ENCODE data around the gene MAP3K4. TPM values are rescaled to one million over a fixed set of nuclear protein-coding genes. Genes with fewer than 3 reads are reported as not detected.

Gene MAP3K4
- total RNA-seq, 2 experiments from 2014 or later = 32.8 to 38.1 TPM

DNA sequence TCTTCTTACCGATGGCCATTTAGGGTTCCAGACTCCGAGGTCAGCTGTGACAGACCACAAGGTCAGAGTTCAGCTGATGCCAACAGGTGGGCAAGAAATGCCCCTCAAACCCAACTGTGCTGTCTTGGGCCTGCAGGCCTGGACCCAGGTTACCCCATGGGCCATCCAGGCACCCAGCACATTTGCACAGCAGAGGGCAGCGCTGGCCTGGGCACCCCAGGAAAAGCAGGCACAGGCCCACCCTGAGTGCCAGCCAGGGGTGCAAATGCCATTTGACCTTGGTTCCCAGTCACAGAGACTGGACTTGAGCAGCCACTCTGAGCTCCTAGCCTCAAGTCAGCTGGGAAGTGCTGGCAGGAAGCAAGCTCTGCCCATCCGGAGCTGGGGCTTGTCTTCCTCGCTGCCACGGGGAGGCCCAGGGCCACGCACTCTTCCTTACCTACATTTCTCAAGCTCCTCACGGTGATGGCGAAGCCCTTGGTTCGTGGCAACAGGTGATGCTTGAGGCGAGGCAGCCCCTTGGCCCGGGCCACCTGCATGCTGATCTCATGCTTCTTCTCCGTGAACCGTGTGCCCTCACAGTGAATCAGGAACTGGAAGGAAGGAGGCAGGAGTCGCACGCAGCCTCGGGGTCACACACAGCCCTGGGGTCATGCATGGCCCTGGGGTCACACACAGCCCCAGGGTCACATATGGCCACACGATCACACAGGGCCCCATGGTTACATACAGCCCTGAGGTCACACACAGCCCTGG, 161.5 kb downstream of the MAP3K4 start:
- Mint-ChIP-seq H3K9me3 (peaks cover 5% of the 10 kb centered on the region), H3K36me3 (peaks cover 3% of the 10 kb centered on the region), H3K4me3 (no peak overlapping the region), H3K27ac (no peak overlapping the region), H3K4me1 (no peaks in the 10 kb centered on the region), H3K27me3 (no peaks in the 10 kb centered on the region)
- no peak for DNase-seq

DNA sequence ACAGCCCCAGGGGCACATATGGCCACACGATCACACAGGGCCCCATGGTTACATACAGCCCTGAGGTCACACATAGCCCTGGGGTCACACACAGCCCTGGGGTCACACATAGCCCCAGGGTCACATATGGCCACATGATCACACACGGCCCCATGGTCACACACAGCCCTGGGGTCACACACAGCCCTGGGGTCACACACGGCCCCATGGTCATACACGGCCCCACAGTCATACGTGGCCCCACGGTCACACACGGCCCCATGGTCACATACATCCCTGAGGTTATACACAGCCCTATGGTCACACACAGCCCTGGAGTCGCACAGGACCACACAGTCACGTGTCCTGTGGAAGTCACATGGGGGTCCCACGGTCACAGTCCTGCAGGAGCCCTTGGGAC, 162.2 kb downstream of the MAP3K4 start:
- no peak overlapping the region for H3K27ac Mint-ChIP-seq
- H3K9me3 Mint-ChIP-seq = peaks cover 7% of the 10 kb centered on the region
- H3K4me3 Mint-ChIP-seq = no peak overlapping the region

DNA sequence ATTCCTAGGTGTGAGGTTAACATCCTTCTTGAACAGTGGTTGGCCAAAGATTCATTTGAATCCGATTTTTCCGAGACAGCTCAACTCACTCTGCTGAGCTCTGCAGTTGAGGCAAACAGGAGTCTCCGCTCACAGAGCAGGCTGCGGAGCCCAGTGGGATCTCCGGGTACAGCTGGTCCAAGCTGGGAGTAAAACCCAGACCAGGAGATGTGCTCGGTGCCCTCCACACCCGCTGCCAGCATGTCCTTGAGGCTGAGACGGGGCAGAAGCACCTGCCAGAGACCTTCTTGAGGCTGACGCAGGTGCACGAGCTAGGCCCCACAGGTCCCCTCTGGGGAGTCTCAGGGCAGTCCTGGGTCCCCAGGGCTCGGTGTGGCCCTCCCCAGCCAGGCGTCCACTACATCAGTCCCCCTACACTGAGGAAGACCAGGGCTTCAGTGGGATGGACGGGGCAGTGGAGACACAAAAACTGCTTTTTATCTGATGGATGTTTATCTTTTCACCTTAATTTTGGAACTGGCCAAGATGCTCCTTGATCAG, 163.3 kb downstream of the MAP3K4 start:
- H3K36me3 Mint-ChIP-seq = peaks cover 6% of the 10 kb centered on the region
- no peak for DNase-seq
- H3K9me3 Mint-ChIP-seq = peaks cover 7% of the 10 kb centered on the region
- H3K27me3 Mint-ChIP-seq = no peaks in the 10 kb centered on the region
- H3K4me3 Mint-ChIP-seq = no peak overlapping the region
- no peak overlapping the region for H3K27ac Mint-ChIP-seq
- no peaks in the 10 kb centered on the region for H3K4me1 Mint-ChIP-seq

More for the DNA sequence above, 162.2 kb downstream of the MAP3K4 start:
- DNase-seq = no peak
- H3K4me1 Mint-ChIP-seq = no peaks in the 10 kb centered on the region
- peaks cover 6% of the 10 kb centered on the region for H3K36me3 Mint-ChIP-seq
- H3K27me3 Mint-ChIP-seq = no peaks in the 10 kb centered on the region

DNA sequence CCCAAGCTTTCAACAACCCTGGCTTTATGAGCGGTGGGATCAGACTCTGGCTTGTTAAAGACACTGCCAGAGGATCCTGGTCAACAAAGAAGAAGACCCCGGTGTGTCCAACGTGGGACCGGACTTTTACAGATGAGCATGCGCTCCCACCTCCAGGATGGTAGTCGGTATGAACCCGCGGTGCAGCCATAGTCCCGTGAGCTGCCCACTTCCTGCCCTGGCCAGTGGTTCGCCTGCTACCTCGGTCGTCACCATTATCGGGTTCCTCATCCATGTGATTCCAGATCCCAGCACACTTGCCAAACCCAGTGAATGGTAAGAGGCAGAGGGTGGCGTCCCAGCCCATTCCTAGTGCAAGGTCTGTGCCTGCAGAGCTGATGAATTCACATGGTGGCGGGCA, 169.6 kb downstream of the MAP3K4 start:
- H3K4me3 Mint-ChIP-seq = no peak overlapping the region
- H3K27ac Mint-ChIP-seq = no peak overlapping the region
- DNase-seq = no peak
- no peaks in the 10 kb centered on the region for H3K27me3 Mint-ChIP-seq
- H3K4me1 Mint-ChIP-seq = no peaks in the 10 kb centered on the region
- peaks cover 9% of the 10 kb centered on the region for H3K36me3 Mint-ChIP-seq
- H3K9me3 Mint-ChIP-seq = peaks cover 7% of the 10 kb centered on the region

DNA sequence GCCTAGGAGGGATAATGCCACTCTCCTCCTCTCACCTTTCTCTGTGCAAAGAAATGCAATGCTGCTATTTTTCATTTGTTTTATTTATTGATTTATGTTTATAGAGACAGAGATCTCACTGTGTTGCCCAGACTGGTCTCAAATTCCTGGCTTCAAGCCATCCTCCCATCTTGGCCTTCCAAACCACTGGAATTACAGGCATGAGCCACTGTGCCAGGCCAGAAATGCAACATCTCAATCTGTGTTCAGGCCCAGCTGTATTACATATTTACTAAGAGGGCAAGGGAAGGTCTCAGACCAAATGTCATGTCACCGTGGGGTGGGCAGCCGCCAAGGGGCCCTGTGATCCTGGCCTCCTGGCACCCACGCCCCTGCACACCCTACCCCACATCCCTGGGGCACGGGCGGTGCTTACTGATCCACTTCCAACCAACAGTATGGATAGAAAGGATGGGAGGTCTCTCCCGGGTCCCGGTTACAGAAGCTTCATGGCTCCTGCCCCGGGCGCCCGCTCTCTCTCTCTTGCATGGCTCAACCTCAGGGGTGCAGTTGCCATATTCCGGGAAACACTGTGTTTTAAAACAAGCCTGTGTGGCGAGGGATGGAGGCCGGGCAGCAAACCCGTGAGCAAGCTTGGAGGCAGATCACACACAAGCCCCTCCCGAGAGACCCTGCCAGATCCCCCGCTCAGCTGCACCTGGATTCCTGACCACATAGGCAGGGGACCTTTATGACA, 170.5 kb downstream of the MAP3K4 start:
- Mint-ChIP-seq H3K27me3 (no peaks in the 10 kb centered on the region), H3K4me3 (no peak overlapping the region), H3K4me1 (no peaks in the 10 kb centered on the region), H3K36me3 (peaks cover 9% of the 10 kb centered on the region), H3K9me3 (peaks cover 7% of the 10 kb centered on the region), H3K27ac (no peak overlapping the region)
- no peak for DNase-seq

DNA sequence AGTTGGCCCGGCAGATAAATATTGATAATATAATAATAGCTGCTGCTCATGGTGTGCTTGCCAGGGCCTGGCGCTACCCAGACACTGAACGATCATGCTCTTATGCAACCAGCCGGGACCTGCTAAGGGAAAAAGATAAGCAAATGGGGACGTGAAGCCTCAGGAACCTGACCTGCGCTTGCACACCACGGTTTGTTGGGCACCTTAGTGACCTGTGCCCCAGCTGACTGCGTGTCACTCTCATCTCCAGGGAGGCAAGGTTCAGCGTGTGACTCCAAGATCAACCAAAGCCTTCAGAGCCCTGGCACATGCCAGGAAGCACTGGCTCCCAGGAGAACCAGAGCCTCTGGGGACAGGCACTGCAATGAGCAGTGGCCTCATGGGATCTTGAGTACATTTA, 171.2 kb downstream of the MAP3K4 start:
- Mint-ChIP-seq H3K27me3 (no peaks in the 10 kb centered on the region), H3K9me3 (peaks cover 6% of the 10 kb centered on the region), H3K36me3 (peaks cover 9% of the 10 kb centered on the region), H3K4me1 (no peaks in the 10 kb centered on the region), H3K4me3 (no peak overlapping the region), H3K27ac (no peak overlapping the region)
- no peak for DNase-seq

DNA sequence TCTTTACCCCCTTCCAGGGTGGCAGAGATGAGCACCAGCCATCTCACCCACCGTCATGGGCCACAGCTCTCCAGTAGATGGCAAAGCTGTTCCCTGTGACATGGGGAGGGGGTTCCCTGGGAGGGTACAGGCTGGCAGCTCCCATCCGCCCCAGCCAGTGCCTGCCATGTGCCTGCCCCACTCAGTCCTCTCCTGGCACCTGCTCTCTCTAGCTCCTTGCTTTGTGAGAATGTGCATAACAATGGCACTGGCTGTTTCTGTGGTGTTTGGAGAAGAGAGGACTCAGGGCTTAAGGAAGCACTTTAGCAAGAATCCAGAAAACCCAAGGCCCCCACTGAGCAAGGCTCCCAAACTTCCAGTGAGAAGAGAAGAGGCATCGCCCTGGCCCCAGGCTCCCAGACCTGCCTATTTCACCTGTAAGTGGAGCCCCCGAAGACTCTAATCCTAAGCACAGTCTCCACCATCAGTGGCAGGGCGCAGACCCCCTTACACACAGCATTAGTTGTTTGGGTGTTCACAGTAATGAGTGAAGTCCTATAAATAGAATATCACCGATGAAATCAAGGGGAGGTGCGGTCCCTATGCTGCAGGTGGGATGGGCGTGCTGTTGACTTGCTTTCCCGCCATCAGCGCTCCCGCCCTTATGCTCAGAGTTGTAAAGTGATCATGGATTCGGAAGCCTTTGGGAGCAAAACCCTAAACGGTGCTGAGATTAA, 172.1 kb downstream of the MAP3K4 start:
- Mint-ChIP-seq H3K9me3 (no peaks in the 10 kb centered on the region), H3K27me3 (no peaks in the 10 kb centered on the region), H3K4me1 (no peaks in the 10 kb centered on the region), H3K36me3 (peaks cover 2% of the 10 kb centered on the region), H3K4me3 (no peak overlapping the region), H3K27ac (no peak overlapping the region)
- no peak for DNase-seq

DNA sequence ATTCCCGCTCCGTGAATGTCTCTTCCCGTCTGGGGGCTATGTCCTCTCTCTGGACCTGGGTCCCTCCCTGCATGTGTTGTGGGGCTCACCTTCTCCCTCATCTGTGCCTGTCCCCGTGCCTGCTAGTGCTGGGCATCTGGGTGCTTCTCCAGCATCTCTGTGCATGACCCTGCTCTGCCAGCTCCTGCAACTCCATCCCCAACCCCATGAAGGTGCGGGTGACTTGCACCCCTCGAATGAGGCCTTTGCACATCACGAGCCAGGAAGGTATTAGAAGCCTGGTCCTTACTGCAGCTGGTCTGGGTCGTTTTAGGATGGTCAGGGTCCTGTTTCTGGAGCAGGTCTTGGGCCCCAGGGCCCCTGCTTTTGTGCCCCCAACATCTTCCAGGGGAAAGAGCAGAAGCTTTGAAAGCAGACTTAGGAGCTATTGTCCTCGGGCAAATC, 172.6 kb downstream of the MAP3K4 start:
- H3K36me3 Mint-ChIP-seq = peaks cover 2% of the 10 kb centered on the region
- no peak overlapping the region for H3K27ac Mint-ChIP-seq
- H3K4me1 Mint-ChIP-seq = no peaks in the 10 kb centered on the region
- H3K27me3 Mint-ChIP-seq = no peaks in the 10 kb centered on the region
- DNase-seq = no peak
- no peak overlapping the region for H3K4me3 Mint-ChIP-seq
- no peaks in the 10 kb centered on the region for H3K9me3 Mint-ChIP-seq

DNA sequence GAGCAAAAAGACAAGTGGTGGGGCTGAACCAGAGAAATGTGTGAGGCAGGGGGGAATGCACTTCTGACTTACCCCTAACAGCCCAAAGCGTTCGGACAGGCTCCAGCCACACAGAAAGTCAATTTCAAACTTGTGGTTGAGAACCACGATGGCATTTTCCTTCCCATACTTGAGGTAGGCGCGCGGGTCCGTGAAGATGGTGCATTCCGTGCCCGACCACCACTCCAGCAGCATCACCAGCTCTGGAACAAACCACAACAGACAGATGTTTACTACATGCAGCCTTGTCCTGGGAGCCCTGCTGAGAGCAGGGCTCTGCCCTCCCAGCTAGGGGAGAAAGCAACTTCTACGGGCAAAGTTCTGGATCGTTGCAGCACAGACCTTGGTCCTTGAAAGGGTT, 174.6 kb downstream of the MAP3K4 start:
- H3K36me3 Mint-ChIP-seq = peaks cover 1% of the 10 kb centered on the region
- peaks cover 1% of the 10 kb centered on the region for H3K4me1 Mint-ChIP-seq
- no peak for DNase-seq
- H3K27ac Mint-ChIP-seq = no peak overlapping the region
- H3K4me3 Mint-ChIP-seq = no peak overlapping the region
- no peaks in the 10 kb centered on the region for H3K27me3 Mint-ChIP-seq
- no peaks in the 10 kb centered on the region for H3K9me3 Mint-ChIP-seq

DNA sequence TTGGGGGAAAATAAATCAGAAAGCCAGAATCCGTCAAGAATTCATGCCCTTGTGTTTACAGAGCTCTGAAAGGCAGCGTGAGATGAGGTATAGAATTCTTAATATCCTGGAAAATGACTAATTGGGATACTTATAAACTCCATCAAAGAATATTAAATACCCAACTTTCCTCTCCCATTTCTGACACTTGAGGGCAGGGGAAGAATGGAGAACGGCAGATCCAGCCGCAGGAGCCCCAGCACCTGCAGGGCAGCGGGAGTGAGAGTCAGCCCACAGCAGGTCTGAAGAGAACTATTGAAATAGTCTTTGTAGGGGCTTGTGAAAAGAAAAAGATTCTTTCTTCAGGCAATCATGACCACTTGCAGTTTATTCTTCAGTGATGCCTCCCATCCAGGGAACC, 175.1 kb downstream of the MAP3K4 start:
- H3K27me3 Mint-ChIP-seq = no peaks in the 10 kb centered on the region
- DNase-seq = no peak
- no peak overlapping the region for H3K27ac Mint-ChIP-seq
- no peaks in the 10 kb centered on the region for H3K9me3 Mint-ChIP-seq
- H3K36me3 Mint-ChIP-seq = peaks cover 1% of the 10 kb centered on the region
- H3K4me1 Mint-ChIP-seq = peaks cover 1% of the 10 kb centered on the region
- no peak overlapping the region for H3K4me3 Mint-ChIP-seq

All from activated naive CD8-positive, alpha-beta T cell treated with anti-CD3 and anti-CD28 coated beads for 36 hours (primary cell).